ENCODE data around the gene ST6GAL1. TPM values are rescaled to one million over a fixed set of nuclear protein-coding genes. Genes with fewer than 3 reads are reported as not detected.
A peak's percentile ranks its signal among the peaks of the same experiment; 100 is the strongest.
"Not testable (repeated sequence)": the region's sequence is repeated elsewhere in the genome, so short reads cannot be mapped to it uniquely, and the experiment has no call there.

Gene ST6GAL1
- polyA plus RNA-seq, 3 donors from 2014 or later = 49.8 to 142 (median 74.4) TPM

GRCh38 chr3:186896875-186897274, 33.5 kb upstream of the ST6GAL1 start:
- Mint-ChIP-seq H3K27ac (no peak overlapping the region), H3K9me3 (no peaks in the 10 kb centered on the region), H3K27me3 (ENCODE audit: low read depth in 3 of 3) (peaks cover 0 to 5% (median 4%) of the 10 kb centered on the region in 3 donors), H3K4me1 (peaks cover 22 to 38% of the 10 kb centered on the region in 2 donors), H3K4me3 (no peak overlapping the region), H3K36me3 (no peaks in the 10 kb centered on the region)
- DNase-seq = no peak

- Mint-ChIP-seq H3K27ac (peak overlapping the region; percentile 20 to 72 (median 46)), H3K27me3 (ENCODE audit: low read depth in 3 of 3) (peaks cover 4 to 5% (median 4%) of the 10 kb centered on the region in 3 donors), H3K4me1 (peaks cover 29 to 56% of the 10 kb centered on the region in 2 donors), H3K4me3 (peak overlapping the region in 2 of 5 donors; percentile 32 to 35), H3K36me3 (peaks cover 3 to 20% (median 11%) of the 10 kb centered on the region in 3 donors), H3K9me3 (peaks cover 13 to 34% (median 16%) of the 10 kb centered on the region in 6 donors)
- DNase-seq = no peak
Observed at GRCh38 chr3:186901135-186901734, 29.1 kb upstream of the ST6GAL1 start.

- H3K27me3 Mint-ChIP-seq (ENCODE audit: low read depth in 3 of 3) = peaks cover 4 to 8% (median 5%) of the 10 kb centered on the region in 3 donors
- DNase-seq = no peak
- peaks cover 3 to 29% (median 19%) of the 10 kb centered on the region in 3 donors for H3K36me3 Mint-ChIP-seq
- peaks cover 35 to 56% of the 10 kb centered on the region in 2 donors for H3K4me1 Mint-ChIP-seq
- no peak overlapping the region for H3K27ac Mint-ChIP-seq
- no peak overlapping the region for H3K4me3 Mint-ChIP-seq
- H3K9me3 Mint-ChIP-seq = peaks cover 17 to 44% (median 24%) of the 10 kb centered on the region in 6 donors
Observed at GRCh38 chr3:186902154-186902553, 28.2 kb upstream of the ST6GAL1 start.

DNA sequence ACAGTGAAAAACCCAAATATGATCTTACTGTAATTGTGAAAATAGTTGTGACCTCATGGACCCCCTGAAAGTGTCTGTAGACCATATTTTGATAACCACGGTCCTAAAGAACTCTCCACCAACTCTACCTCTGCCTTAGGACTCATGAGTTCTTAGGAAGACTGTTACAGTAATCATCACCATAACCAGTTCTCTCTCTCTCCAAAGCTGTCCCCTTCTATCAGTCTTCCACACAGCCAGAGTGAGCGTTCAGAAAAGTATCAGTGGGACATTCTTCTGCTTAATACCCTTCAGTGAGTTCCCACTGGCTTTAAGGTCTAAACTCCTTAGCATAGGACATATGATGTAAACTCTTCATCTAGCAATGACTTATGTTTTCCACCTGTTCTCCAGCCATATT, 27.6 kb upstream of the ST6GAL1 start:
- Mint-ChIP-seq H3K4me1 (peaks cover 40 to 59% of the 10 kb centered on the region in 2 donors), H3K27me3 (ENCODE audit: low read depth in 3 of 3) (peaks cover 5 to 12% (median 6%) of the 10 kb centered on the region in 3 donors), H3K4me3 (peak overlapping the region in 1 of 5 donors; percentile 34), H3K9me3 (peaks cover 17 to 49% (median 26%) of the 10 kb centered on the region in 6 donors), H3K36me3 (peaks cover 3 to 35% (median 19%) of the 10 kb centered on the region in 3 donors), H3K27ac (peak overlapping the region in 2 of 6 donors; percentile 63 to 67)
- DNase-seq = no peak

DNA sequence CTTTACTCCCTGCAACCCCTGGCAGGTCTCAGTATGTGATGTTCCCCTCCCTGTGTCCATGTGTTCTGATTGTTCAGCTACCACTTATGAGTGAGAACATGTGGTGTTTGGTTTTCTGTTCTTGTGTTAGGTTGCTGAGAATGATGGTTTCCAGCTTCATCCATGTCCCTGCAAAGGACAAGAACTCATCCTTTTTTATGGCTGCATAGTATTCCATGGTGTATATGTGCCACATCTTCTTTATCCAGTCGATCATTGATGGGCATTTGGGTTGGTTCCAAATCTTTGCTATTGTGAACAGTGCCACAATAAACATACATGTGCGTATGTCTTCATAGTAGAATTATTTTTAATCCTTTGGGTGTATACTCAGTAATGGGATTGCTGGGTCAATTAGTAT, 26.6 kb upstream of the ST6GAL1 start:
- Mint-ChIP-seq H3K9me3 (peaks cover 19 to 59% (median 30%) of the 10 kb centered on the region in 6 donors), H3K27me3 (ENCODE audit: low read depth in 3 of 3) (peaks cover 5 to 12% (median 6%) of the 10 kb centered on the region in 3 donors), H3K36me3 (peaks cover 3 to 40% (median 19%) of the 10 kb centered on the region in 3 donors), H3K4me1 (peaks cover 50 to 69% of the 10 kb centered on the region in 2 donors)
- not testable (repeated sequence) for H3K27ac Mint-ChIP-seq, H3K4me3 Mint-ChIP-seq, DNase-seq

DNA sequence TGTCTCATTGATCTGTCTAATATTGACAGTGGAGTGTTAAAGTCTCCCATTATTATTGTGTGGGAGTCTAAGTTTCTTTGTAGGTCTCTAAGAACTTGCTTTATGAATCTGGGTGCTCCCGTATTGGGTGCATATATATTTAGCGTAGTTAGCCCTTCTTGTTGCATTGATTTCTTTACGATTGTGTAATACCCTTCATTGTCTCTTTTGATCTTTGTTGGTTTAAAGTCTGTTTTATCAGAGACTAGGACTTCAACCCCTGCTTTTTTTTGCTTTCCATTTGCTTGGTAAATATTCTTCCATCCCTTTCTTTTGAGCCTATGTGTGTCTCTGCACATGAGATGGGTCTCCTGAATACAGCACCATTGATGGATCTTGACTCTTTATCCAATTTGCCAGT, 23.3 kb upstream of the ST6GAL1 start:
- Mint-ChIP-seq H3K36me3 (peaks cover 3 to 40% (median 19%) of the 10 kb centered on the region in 3 donors), H3K27me3 (ENCODE audit: low read depth in 3 of 3) (peaks cover 4 to 20% (median 9%) of the 10 kb centered on the region in 3 donors), H3K9me3 (peaks cover 19 to 65% (median 30%) of the 10 kb centered on the region in 6 donors), H3K4me1 (peaks cover 52 to 62% of the 10 kb centered on the region in 2 donors), H3K4me3 (peak overlapping the region; percentile 60 to 82 (median 75)), H3K27ac (peak overlapping the region; percentile 36 to 91 (median 69))
- DNase-seq = not testable (repeated sequence)

- H3K4me1 Mint-ChIP-seq = peaks cover 51 to 67% of the 10 kb centered on the region in 2 donors
- peak; percentile 86 to 88 (median 88) for DNase-seq
- peaks cover 4 to 20% (median 9%) of the 10 kb centered on the region in 3 donors for H3K27me3 Mint-ChIP-seq (ENCODE audit: low read depth in 3 of 3)
- H3K36me3 Mint-ChIP-seq = peaks cover 0 to 36% (median 14%) of the 10 kb centered on the region in 3 donors
- peak overlapping the region; percentile 63 to 85 (median 80) for H3K4me3 Mint-ChIP-seq
- H3K9me3 Mint-ChIP-seq = peaks cover 12 to 50% (median 29%) of the 10 kb centered on the region in 6 donors
- peak overlapping the region; percentile 85 to 94 (median 90) for H3K27ac Mint-ChIP-seq
Observed at GRCh38 chr3:186909078-186909853, 21.1 kb upstream of the ST6GAL1 start.

DNA sequence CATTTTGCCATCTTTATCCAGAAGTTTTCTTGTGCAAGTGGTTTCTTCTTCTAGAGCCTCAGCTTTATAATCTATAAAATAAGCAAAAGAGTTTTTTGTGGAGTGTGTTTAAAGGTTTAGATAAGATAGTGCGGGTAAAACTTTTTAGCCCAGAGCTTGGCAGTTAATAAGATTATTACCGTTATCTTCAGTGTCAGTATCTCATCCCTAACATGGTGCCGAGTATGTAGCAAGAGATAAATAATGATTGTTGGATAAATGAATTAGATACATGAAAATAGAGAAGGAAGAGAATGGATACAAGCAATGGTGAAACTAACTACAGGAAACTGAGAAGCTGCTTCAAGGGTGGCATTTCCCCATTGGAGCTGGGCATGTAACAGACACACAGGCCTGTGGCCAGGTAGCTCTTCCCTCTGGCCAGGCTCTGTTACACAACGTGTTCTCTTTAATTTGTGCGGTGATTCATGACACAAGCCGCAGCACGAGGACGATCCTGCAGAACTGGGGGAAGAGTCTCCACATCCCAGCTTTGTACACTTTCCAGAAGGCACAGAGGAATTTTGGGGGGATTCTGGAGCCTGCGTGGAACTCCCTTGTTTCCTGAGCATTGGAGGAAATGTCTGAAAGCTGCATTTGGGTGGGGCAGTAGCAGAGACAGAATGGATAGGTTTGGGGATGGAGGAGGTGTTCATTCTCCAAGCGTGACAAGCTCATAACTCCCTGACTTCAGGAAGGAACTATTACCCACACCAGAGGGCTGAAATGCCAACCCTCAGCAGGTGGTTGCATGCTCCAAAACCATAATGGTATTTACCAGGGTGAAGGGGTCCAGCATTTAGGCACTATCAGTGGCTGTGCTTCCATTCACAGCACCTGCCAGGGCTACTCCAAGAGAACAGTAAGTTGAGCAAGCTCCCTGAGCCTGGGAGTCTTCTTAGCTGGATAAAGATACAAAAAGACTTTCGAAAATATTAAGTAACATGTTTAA, 14.2 kb upstream of the ST6GAL1 start:
- peak overlapping the region in 2 of 6 donors; percentile 2 to 58 for H3K27ac Mint-ChIP-seq
- H3K36me3 Mint-ChIP-seq = no peaks in the 10 kb centered on the region
- no peaks in the 10 kb centered on the region for H3K9me3 Mint-ChIP-seq
- peak overlapping the region; percentile 47 to 69 (median 57) for H3K4me3 Mint-ChIP-seq
- peaks cover 24 to 66% of the 10 kb centered on the region in 2 donors for H3K4me1 Mint-ChIP-seq
- H3K27me3 Mint-ChIP-seq (ENCODE audit: low read depth in 3 of 3) = peaks cover 0 to 2% (median 0%) of the 10 kb centered on the region in 3 donors
- DNase-seq = peak; percentile 18 to 27 (median 21)

- peaks cover 0 to 2% (median 0%) of the 10 kb centered on the region in 3 donors for H3K27me3 Mint-ChIP-seq (ENCODE audit: low read depth in 3 of 3)
- peaks cover 24 to 61% of the 10 kb centered on the region in 2 donors for H3K4me1 Mint-ChIP-seq
- H3K36me3 Mint-ChIP-seq = no peaks in the 10 kb centered on the region
- peak overlapping the region in 1 of 5 donors; percentile 4 for H3K4me3 Mint-ChIP-seq
- H3K27ac Mint-ChIP-seq = peak overlapping the region in 1 of 6 donors; percentile 43
- H3K9me3 Mint-ChIP-seq = no peaks in the 10 kb centered on the region
- no peak for DNase-seq
Observed at GRCh38 chr3:186917512-186918312, 12.6 kb upstream of the ST6GAL1 start.

GRCh38 chr3:186920301-186920700, 10.0 kb upstream of the ST6GAL1 start:
- Mint-ChIP-seq H3K27ac (no peak overlapping the region), H3K9me3 (no peaks in the 10 kb centered on the region), H3K36me3 (no peaks in the 10 kb centered on the region), H3K27me3 (ENCODE audit: low read depth in 3 of 3) (peaks cover 0 to 3% (median 0%) of the 10 kb centered on the region in 3 donors), H3K4me3 (no peak overlapping the region), H3K4me1 (peaks cover 23 to 40% of the 10 kb centered on the region in 2 donors)
- DNase-seq = no peak

- no peak for DNase-seq
- peaks cover 0 to 3% (median 0%) of the 10 kb centered on the region in 3 donors for H3K27me3 Mint-ChIP-seq (ENCODE audit: low read depth in 3 of 3)
- peaks cover 18 to 35% of the 10 kb centered on the region in 2 donors for H3K4me1 Mint-ChIP-seq
Observed at GRCh38 chr3:186920796-186921195, 9.5 kb upstream of the ST6GAL1 start.

GRCh38 chr3:186921578-186921977, 8.7 kb upstream of the ST6GAL1 start:
- no peaks in the 10 kb centered on the region for H3K36me3 Mint-ChIP-seq
- H3K4me3 Mint-ChIP-seq = no peak overlapping the region
- H3K27ac Mint-ChIP-seq = no peak overlapping the region
- peaks cover 0 to 3% (median 0%) of the 10 kb centered on the region in 3 donors for H3K27me3 Mint-ChIP-seq (ENCODE audit: low read depth in 3 of 3)
- DNase-seq = no peak
- H3K4me1 Mint-ChIP-seq = peaks cover 11 to 27% of the 10 kb centered on the region in 2 donors
- no peaks in the 10 kb centered on the region for H3K9me3 Mint-ChIP-seq

More at GRCh38 chr3:186920796-186921195, 9.5 kb upstream of the ST6GAL1 start:
- Mint-ChIP-seq H3K36me3 (no peaks in the 10 kb centered on the region), H3K9me3 (no peaks in the 10 kb centered on the region), H3K4me3 (no peak overlapping the region), H3K27ac (no peak overlapping the region)

Data from immature natural killer cell (primary cell).